ENCODE data around the gene RBPJ. TPM values are rescaled to one million over a fixed set of nuclear protein-coding genes. Genes with fewer than 3 reads are reported as not detected.

RBPJ gene
- total RNA-seq, 1 experiment from 2014 or later: 33.7 TPM

DNA sequence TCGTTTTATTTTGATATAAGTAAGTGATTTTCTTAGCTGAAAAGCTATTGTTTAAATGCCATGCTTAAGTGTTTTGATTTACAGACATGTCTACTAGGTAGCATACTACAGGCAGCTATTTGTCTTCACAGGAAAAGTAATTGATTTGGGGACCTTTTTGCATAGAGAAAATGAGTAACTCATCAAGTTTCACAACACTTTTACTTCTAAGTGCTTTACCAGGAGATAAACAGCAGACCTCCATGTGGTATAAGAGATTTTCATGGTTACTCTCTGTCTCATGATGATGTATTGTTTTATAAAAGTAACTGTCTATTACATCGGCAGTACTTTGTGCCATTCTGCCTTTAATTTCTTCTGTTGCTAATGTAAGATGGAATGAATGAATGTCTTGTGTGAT, 28.7 kb downstream of the RBPJ start:
- POLR2A ChIA-PET: no interaction called here
- DNase-seq (ENCODE audit: low read depth, low spot score) (no peak), ATAC-seq (no peak)
- H3K4me3 ChIP-seq (ENCODE audit: low read depth in 2 of 2, low read length in 2 of 2): no peak overlapping the region
- in situ Hi-C loops (cut with HindIII; ENCODE audit: low pct_unique_long_range_greater_than_20kb, low sequenced_read_pairs): no loop called here
- no peaks in the 10 kb centered on the region for H3K36me3 ChIP-seq (ENCODE audit: control insufficient read depth, insufficient read depth, low read length)
- no TSS peak for BruUV-seq (replicated peaks)
- no peaks in the 10 kb centered on the region for H3K9me3 ChIP-seq (ENCODE audit: control insufficient read depth, insufficient read depth, low read depth, low read length)
- CTCF ChIA-PET: no interaction called here
- no peaks in the 10 kb centered on the region for H3K27me3 ChIP-seq (ENCODE audit: control insufficient read depth, insufficient read depth, low read length)
- no peak overlapping the region for H3K27ac ChIP-seq (ENCODE audit: low read length)
- TF ChIP-seq SIN3A (IDR thresholded peaks at IDR 0.05; ENCODE audit: borderline replicate concordance, insufficient read depth, low read depth, low read length) (no peak), POLR2AphosphoS5 (IDR thresholded peaks at IDR 0.05; ENCODE audit: low read depth, low read length) (no peak), TCF7L2 (IDR thresholded peaks at IDR 0.05; ENCODE audit: low read depth, low read length) (no peak)
- TF ChIP-seq, protein P1, sequence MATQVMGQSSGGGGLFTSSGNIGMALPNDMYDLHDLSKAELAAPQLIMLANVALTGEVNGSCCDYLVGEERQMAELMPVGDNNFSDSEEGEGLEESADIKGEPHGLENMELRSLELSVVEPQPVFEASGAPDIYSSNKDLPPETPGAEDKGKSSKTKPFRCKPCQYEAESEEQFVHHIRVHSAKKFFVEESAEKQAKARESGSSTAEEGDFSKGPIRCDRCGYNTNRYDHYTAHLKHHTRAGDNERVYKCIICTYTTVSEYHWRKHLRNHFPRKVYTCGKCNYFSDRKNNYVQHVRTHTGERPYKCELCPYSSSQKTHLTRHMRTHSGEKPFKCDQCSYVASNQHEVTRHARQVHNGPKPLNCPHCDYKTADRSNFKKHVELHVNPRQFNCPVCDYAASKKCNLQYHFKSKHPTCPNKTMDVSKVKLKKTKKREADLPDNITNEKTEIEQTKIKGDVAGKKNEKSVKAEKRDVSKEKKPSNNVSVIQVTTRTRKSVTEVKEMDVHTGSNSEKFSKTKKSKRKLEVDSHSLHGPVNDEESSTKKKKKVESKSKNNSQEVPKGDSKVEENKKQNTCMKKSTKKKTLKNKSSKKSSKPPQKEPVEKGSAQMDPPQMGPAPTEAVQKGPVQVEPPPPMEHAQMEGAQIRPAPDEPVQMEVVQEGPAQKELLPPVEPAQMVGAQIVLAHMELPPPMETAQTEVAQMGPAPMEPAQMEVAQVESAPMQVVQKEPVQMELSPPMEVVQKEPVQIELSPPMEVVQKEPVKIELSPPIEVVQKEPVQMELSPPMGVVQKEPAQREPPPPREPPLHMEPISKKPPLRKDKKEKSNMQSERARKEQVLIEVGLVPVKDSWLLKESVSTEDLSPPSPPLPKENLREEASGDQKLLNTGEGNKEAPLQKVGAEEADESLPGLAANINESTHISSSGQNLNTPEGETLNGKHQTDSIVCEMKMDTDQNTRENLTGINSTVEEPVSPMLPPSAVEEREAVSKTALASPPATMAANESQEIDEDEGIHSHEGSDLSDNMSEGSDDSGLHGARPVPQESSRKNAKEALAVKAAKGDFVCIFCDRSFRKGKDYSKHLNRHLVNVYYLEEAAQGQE (IDR thresholded peaks at IDR 0.05; ENCODE audit: insufficient read depth in 1 of 2, low read depth in 2 of 2, low read length in 1 of 2): no peak
- TF ChIP-seq, protein P2, sequence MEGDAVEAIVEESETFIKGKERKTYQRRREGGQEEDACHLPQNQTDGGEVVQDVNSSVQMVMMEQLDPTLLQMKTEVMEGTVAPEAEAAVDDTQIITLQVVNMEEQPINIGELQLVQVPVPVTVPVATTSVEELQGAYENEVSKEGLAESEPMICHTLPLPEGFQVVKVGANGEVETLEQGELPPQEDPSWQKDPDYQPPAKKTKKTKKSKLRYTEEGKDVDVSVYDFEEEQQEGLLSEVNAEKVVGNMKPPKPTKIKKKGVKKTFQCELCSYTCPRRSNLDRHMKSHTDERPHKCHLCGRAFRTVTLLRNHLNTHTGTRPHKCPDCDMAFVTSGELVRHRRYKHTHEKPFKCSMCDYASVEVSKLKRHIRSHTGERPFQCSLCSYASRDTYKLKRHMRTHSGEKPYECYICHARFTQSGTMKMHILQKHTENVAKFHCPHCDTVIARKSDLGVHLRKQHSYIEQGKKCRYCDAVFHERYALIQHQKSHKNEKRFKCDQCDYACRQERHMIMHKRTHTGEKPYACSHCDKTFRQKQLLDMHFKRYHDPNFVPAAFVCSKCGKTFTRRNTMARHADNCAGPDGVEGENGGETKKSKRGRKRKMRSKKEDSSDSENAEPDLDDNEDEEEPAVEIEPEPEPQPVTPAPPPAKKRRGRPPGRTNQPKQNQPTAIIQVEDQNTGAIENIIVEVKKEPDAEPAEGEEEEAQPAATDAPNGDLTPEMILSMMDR (IDR thresholded peaks at IDR 0.05): no peak
- intact Hi-C loops (cut with micrococcal nuclease; ENCODE audit: unreplicated experiment): no loop called here
- no peaks in the 10 kb centered on the region for H3K4me1 ChIP-seq (ENCODE audit: control insufficient read depth, insufficient read depth, low read length)

DNA sequence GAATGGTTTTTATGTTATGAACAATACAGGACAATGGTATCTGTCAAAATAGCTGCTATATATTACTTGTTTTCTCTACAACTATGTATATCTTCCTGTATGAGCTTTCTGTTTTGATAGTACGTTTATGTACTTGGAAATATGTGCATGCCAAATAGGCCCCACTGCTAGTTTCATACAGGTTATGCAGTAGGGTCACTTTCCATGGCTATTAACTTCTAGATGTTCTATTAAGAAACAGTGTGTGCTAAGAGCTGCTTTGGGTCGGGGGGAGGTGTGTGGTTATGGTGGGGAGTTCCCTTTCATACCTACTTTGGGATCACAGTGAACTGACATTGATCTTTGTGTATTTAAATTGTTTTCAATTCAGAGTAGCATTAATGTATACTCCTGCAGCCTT, 30.9 kb downstream of the RBPJ start:
- BruUV-seq (replicated peaks): no TSS peak
- H3K27me3 ChIP-seq (ENCODE audit: control insufficient read depth, insufficient read depth, low read length): no peaks in the 10 kb centered on the region
- no peak for DNase-seq (ENCODE audit: low read depth, low spot score)
- CTCF ChIA-PET: no interaction called here
- intact Hi-C loops (cut with micrococcal nuclease; ENCODE audit: unreplicated experiment): no loop called here
- POLR2A ChIA-PET: no interaction called here
- no peaks in the 10 kb centered on the region for H3K4me1 ChIP-seq (ENCODE audit: control insufficient read depth, insufficient read depth, low read length)
- H3K27ac ChIP-seq (ENCODE audit: low read length): no peak overlapping the region
- H3K4me3 ChIP-seq (ENCODE audit: low read depth in 2 of 2, low read length in 2 of 2): no peak overlapping the region
- no peaks in the 10 kb centered on the region for H3K9me3 ChIP-seq (ENCODE audit: control insufficient read depth, insufficient read depth, low read depth, low read length)
- H3K36me3 ChIP-seq (ENCODE audit: control insufficient read depth, insufficient read depth, low read length): no peaks in the 10 kb centered on the region
- in situ Hi-C loops (cut with HindIII; ENCODE audit: low pct_unique_long_range_greater_than_20kb, low sequenced_read_pairs): no loop called here
- no peak for TF ChIP-seq SIN3A (IDR thresholded peaks at IDR 0.05; ENCODE audit: borderline replicate concordance, insufficient read depth, low read depth, low read length)
- no peak for TF ChIP-seq TCF7L2 (IDR thresholded peaks at IDR 0.05; ENCODE audit: low read depth, low read length)
- TF ChIP-seq, protein P2 (IDR thresholded peaks at IDR 0.05): no peak
- no peak for TF ChIP-seq POLR2AphosphoS5 (IDR thresholded peaks at IDR 0.05; ENCODE audit: low read depth, low read length)
- TF ChIP-seq, protein P1 (IDR thresholded peaks at IDR 0.05; ENCODE audit: insufficient read depth in 1 of 2, low read depth in 2 of 2, low read length in 1 of 2): no peak
- no peak for ATAC-seq

All from Panc1 (cell line).